ENCODE measurements around the gene VSTM2B. TPM values are rescaled to one million over a fixed set of nuclear protein-coding genes. Genes with fewer than 3 reads are reported as not detected.

The VSTM2B gene
- total RNA-seq, 1 donor from 2014 or later = not detected

GRCh38 chr19:29532097-29532496, 6.3 kb downstream of the VSTM2B start:
- Histone ChIP-seq H3K79me2 (ENCODE audit: low read depth) (no peaks in the 10 kb centered on the region), H3K4me2 (no peak overlapping the region), H3K9me3 (ENCODE audit: low read depth) (no peaks in the 10 kb centered on the region), H3K27me3 (peaks cover 58% of the 10 kb centered on the region), H3K36me3 (no peaks in the 10 kb centered on the region), H3K27ac (no peak overlapping the region), H2AFZ (replicated peaks) (no peak overlapping the region), H4K20me1 (ENCODE audit: low read depth) (peaks cover 15% of the 10 kb centered on the region), H3K9ac (no peak overlapping the region), H3K4me3 (no peak overlapping the region), H3K4me1 (peaks cover 12% of the 10 kb centered on the region), H3F3A (ENCODE audit: low read depth) (peaks cover 20% of the 10 kb centered on the region)
- no peak overlapping the region for H3K27ac Mint-ChIP-seq
- H3K27me3 Mint-ChIP-seq (ENCODE audit: insufficient read depth, low read depth) = peaks cover 59% of the 10 kb centered on the region
- peak; percentile 25 for DNase-seq (ENCODE audit: low spot score)
- H3K4me3 Mint-ChIP-seq = no peak overlapping the region
- TF ChIP-seq EZH2 (IDR thresholded peaks at IDR 0.05) (no peak), CTCF (IDR thresholded peaks at IDR 0.05) (no peak), EZH2phosphoT487 (IDR thresholded peaks at IDR 0.05) (no peak)
- H3K9me3 Mint-ChIP-seq = peaks cover 2% of the 10 kb centered on the region
- H3K36me3 Mint-ChIP-seq = no peaks in the 10 kb centered on the region
- H3K4me1 Mint-ChIP-seq = peaks cover 31% of the 10 kb centered on the region

- H3K79me2 ChIP-seq (ENCODE audit: low read depth) = no peaks in the 10 kb centered on the region
- H3K36me3 ChIP-seq = no peaks in the 10 kb centered on the region
- Mint-ChIP-seq H3K9me3 (peaks cover 2% of the 10 kb centered on the region), H3K27me3 (ENCODE audit: insufficient read depth, low read depth) (peaks cover 54% of the 10 kb centered on the region), H3K4me3 (no peak overlapping the region), H3K4me1 (peaks cover 25% of the 10 kb centered on the region), H3K27ac (no peak overlapping the region), H3K36me3 (no peaks in the 10 kb centered on the region)
- peaks cover 8% of the 10 kb centered on the region for H3K4me1 ChIP-seq
- DNase-seq (ENCODE audit: low spot score) = no peak
- TF ChIP-seq EZH2phosphoT487 (IDR thresholded peaks at IDR 0.05) (no peak), EZH2 (IDR thresholded peaks at IDR 0.05) (no peak), CTCF (IDR thresholded peaks at IDR 0.05) (no peak)
- peaks cover 50% of the 10 kb centered on the region for H3K27me3 ChIP-seq
- H4K20me1 ChIP-seq (ENCODE audit: low read depth) = peaks cover 6% of the 10 kb centered on the region
- no peak overlapping the region for H3K27ac ChIP-seq
- no peak overlapping the region for H3K9ac ChIP-seq
- no peak overlapping the region for H3K4me3 ChIP-seq
- H3K4me2 ChIP-seq = no peak overlapping the region
- no peaks in the 10 kb centered on the region for H3K9me3 ChIP-seq (ENCODE audit: low read depth)
- H2AFZ ChIP-seq (replicated peaks) = no peak overlapping the region
- peaks cover 16% of the 10 kb centered on the region for H3F3A ChIP-seq (ENCODE audit: low read depth)
Observed at GRCh38 chr19:29532956-29533355, 7.2 kb downstream of the VSTM2B start.

GRCh38 chr19:29533578-29534544, 8.1 kb downstream of the VSTM2B start:
- no peak for TF ChIP-seq EZH2phosphoT487 (IDR thresholded peaks at IDR 0.05)
- TF ChIP-seq CTCF (IDR thresholded peaks at IDR 0.05) = no peak
- no peak for TF ChIP-seq EZH2 (IDR thresholded peaks at IDR 0.05)
- peaks cover 4% of the 10 kb centered on the region for H4K20me1 ChIP-seq (ENCODE audit: low read depth)
- no peak for DNase-seq (ENCODE audit: low spot score)

More at GRCh38 chr19:29533578-29534544, 8.1 kb downstream of the VSTM2B start:
- Histone ChIP-seq H3K4me2 (no peak overlapping the region), H3K4me3 (no peak overlapping the region), H3K9me3 (ENCODE audit: low read depth) (no peaks in the 10 kb centered on the region), H3F3A (ENCODE audit: low read depth) (peaks cover 12% of the 10 kb centered on the region), H3K79me2 (ENCODE audit: low read depth) (no peaks in the 10 kb centered on the region), H3K9ac (no peak overlapping the region), H3K36me3 (no peaks in the 10 kb centered on the region), H3K27ac (no peak overlapping the region), H3K27me3 (peaks cover 41% of the 10 kb centered on the region), H3K4me1 (peaks cover 8% of the 10 kb centered on the region), H2AFZ (replicated peaks) (no peak overlapping the region)
- Mint-ChIP-seq H3K27me3 (ENCODE audit: insufficient read depth, low read depth) (peaks cover 51% of the 10 kb centered on the region), H3K4me3 (no peak overlapping the region), H3K27ac (no peak overlapping the region), H3K4me1 (peaks cover 21% of the 10 kb centered on the region), H3K36me3 (no peaks in the 10 kb centered on the region), H3K9me3 (peaks cover 2% of the 10 kb centered on the region)
